ENCODE results near the gene PIP5KL1. TPM values are rescaled to one million over a fixed set of nuclear protein-coding genes. Genes with fewer than 3 reads are reported as not detected.

Gene PIP5KL1
- total and polyA plus RNA-seq, 2 of the 8 experiments (the other 6 are each of a cell fraction or from before 2014, with no cell fraction given) = 13.4 to 15.4 TPM

DNA sequence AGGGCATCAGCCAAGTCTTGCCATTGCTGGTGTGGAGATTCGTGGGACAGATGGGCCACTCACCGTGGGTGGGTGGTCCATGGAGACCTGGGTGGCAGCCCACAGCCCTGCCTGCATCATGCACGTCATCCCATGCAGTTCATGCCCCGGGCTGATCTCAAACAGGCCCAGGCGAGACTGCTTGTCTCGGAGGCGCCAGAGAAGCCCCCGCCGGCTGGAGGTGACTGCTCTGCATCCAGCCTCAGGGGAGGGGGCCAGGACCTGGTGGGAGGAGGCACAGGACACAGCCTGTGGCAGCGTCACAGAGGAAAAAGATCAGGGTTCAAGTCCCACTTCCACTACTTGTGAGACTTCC lies 975 bp downstream of the PIP5KL1 start (continued):
- TF ChIP-seq SIN3A (conservative IDR thresholded peaks at IDR 0.05 in 1 of 2, IDR thresholded peaks at IDR 0.05 in 1 of 2; ENCODE audit: low read depth in 1 of 2, low read length in 2 of 2) (no peak), CREB1 (IDR thresholded peaks at IDR 0.05) (no peak)
